GM19099 (cell line): Measurements from ENCODE around the gene AFAP1.

Experiments used
- POLR2A ChIP-seq: IDR thresholded peaks from 3 replicates; pipeline ENCODE4 v1.6.1; 2011; ENCODE audit warnings: low read depth; ENCODE audit not compliant: insufficient read length; ENCODE audit errors: extremely low read depth

Gene AFAP1

DNA sequence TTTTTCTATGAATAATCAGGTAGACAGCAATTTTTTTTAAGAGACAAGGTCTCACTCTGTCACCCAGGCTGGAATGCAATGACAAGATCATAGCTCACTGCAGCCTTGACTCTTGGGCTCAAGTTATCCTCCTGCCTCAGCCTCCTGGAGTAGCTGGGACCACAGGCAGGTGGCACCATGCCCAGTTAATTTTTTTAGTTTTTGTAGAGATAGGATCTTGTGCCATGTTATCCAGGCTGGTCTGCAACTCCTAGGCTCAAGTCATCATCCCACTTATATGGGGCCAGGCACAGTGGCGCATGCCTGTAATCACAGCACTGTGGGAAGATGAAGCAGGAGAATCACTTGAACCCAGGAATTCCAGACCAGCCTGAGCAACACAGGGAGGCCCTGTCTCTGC is 26.8 kb downstream of the AFAP1 start:
- no peak for TF ChIP-seq POLR2A

GRCh38 chr4:7910952-7911578 is 28.6 kb downstream of the AFAP1 start:
- TF ChIP-seq POLR2A = no peak

DNA sequence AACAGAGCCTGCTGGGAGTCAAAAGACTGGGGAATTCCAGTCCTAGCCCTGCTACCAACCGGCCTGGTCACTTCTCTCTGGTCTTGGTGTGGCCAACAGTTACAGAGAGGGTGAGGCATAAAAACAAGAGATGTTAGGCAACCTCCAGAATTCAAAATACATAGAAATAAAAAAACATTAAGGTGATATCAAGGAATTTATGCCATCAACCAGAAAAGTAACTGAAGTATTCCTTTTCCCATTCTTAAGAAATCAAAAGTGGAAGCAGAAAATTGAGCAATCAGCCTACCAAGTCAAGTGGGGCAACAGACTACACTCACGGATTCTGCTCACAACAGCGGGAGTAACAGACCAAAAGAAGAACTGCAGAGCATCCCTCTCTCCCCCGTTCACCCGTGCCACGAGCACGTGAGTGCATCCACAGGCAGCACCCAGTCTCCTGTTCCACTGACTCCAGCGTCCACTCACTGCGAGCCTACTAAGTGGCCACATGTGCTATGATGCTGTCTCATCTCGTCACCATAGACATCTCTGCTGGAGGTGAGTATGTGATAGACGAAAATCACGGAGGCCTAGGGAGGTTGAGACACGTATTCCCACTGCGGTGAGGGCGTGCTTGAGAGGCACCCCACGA is 29.3 kb downstream of the AFAP1 start:
- no peak for TF ChIP-seq POLR2A

- no peak for TF ChIP-seq POLR2A
Measured at GRCh38 chr4:7909463-7910262, 30.0 kb downstream of the AFAP1 start.

DNA sequence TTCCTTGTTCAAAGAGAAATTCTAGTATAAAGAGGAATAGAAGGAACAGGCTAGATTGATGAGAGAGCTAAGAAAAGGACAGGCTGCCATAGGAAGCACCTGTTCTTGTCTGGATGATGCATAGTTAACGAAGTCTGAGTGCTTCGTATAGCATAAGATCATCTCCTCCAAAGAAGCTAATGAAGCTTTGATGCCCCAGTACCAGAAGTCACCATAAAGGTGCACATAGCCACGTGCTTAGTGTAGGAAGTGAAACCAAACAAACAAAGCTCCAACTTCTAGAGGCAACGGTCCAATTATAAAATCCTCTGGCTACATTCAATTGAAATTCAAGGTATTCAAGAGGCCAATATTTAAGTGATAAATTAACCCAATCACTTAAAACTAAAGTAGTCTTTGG is 31.0 kb downstream of the AFAP1 start:
- no peak for TF ChIP-seq POLR2A

- TF ChIP-seq POLR2A = no peak
Measured at GRCh38 chr4:7907142-7907541, 32.5 kb downstream of the AFAP1 start.

DNA sequence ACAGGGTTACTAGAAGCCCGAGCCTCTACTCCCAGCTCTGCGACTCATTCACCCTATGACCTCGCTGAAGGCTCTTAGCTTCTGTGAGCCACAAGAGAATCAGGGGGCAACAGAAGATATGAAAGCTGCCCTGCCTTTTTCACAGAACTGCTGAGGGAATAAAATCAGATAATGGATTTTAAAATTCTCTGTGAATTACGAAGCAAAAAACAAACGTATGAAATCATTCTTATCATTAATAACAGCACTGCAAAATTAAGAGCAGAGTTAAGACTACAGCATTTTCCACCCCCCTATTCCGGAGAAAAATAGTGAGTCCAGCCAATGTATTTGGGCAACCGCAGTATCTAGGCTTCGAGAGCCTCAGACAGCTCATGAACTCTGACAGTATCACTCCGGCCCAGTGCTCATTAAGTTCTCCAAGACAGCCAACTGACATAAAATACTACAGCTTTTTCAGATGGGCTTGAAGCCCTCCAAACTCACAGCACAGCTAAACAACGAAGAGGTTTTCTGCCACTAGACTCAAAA is 33.4 kb downstream of the AFAP1 start:
- no peak for TF ChIP-seq POLR2A

- TF ChIP-seq POLR2A = no peak
Measured at GRCh38 chr4:7904952-7905915, 34.4 kb downstream of the AFAP1 start.

- no peak for TF ChIP-seq POLR2A
Measured at GRCh38 chr4:7903791-7904516, 35.7 kb downstream of the AFAP1 start.

DNA sequence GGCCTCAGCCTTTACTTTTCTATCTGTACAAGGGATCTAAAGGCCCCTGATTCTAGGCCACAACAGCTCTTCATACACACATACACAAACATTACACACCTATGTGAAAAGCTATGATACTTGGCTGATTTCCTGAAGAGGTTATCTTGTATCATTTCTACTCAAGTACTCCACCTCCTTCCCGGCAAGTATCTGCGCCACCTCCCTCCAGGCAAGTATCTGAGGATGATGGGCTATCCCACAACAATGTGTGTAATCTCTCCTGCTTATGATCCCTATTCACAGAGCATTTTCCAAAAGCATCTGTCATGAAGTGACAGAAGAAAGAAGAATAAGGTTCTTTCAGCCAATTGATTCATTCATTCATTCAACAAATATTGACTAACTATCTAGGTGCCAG is 36.8 kb downstream of the AFAP1 start:
- TF ChIP-seq POLR2A = no peak

DNA sequence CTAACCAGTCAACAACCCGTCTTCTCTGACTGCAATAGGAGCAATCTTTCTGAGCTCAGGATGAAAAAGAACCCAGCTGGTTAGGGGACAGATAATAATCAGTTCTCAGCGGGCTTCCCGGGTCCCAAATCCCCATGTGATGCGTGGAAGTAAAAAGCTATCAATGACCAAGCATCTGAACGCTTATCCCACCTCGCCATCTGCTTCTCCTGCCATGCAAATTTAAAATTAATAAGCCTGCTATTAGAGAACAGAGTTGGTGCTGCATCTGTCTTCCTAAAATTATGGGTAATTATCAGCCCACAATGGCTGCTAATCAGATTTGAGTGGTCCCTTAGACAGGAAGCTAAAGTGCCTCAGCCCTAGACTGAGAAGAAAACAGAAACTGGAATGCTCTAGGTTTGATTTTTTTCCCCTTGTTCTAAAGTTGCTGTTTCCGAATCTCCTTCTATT is 37.5 kb downstream of the AFAP1 start:
- TF ChIP-seq POLR2A = no peak

DNA sequence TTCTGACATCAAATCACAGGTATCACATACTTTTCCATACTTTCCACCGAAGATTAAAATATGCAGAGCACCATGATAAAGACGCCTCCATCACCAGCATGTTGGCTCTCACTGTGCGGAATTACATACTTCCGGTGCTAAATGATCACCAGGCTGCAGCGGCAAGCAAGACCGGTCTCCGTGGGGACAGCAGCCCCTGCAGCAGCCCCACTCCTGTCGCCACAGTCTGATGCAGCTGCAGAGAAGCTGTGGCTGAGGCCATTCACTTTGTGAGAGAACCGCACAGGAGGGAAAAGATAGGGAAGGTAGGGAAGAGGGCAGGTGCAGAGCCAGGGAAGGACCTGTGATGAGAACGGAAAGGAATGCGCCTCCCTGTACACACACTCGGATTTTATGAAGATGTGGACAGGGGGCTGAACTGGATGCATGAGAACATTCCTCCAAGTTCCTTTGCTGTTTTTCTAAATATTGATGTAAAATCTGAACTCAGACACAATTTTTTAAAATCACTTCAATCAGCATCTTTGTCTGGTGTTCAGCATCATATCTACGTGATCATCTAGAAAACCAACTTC is 38.3 kb downstream of the AFAP1 start:
- TF ChIP-seq POLR2A = no peak

DNA sequence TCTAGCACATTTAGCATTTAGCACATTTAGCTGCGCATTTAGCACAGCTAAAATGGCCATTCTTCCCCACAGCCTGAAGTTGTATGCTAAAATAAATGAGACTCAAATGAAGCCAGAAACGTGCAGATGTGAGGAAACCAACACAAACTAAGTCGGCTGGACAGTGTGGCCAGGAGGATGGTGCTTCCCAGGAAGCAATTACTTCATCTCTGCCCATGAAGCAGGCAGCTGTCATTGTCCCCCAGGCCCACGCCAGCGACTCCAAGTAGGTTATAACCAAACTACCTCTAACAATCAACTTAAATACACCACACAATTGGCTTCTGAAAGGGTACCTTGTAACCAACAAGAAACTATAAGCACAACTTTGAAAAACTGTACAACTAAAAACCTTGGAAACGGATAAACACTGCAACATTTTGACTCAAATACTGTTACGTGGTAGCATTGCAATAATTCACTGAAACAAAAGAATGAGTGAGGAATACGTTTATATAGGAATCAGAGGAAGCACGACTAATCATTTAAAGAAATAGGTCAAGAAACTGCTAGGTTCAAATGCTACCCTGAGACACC is 39.2 kb downstream of the AFAP1 start:
- TF ChIP-seq POLR2A = no peak
